ENCODE results near the gene NDUFS4. TPM values are rescaled to one million over a fixed set of nuclear protein-coding genes. Genes with fewer than 3 reads are reported as not detected.

Gene NDUFS4
- total and polyA plus RNA-seq, 2 experiments from 2014 or later, result 102 to 205 TPM

DNA sequence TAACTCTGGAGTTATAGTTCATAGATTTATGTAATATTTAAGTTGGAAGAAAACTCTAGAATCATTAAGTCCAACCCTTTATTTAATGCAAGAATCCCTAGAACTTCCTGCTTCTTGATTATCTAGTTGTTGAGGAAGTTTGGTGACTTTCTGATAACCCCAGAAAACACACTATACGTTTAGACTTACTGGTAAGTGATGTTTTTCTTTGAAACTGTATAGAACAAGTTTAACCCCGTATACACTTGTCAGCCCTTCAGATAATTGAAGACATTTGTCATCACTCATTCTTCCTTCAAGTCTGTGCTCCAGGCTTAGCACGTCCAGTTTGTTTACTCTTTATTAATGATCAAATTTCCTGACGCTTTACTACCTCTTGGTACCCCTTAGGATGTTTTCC lies 9.0 kb downstream of the NDUFS4 start:
- H3K27ac ChIP-seq, result no peak overlapping the region
- peaks cover 10% of the 10 kb centered on the region; the same call in 1 of the 2 replicates for H4K20me1 ChIP-seq (ENCODE audit: insufficient read depth)
- H3K4me1 ChIP-seq (ENCODE audit: insufficient read depth), result no peaks in the 10 kb centered on the region
- no peak overlapping the region for H3K9ac ChIP-seq
- no peaks in the 10 kb centered on the region for H3K27me3 ChIP-seq (replicated peaks; ENCODE audit: insufficient read depth)
- no peaks in the 10 kb centered on the region for H3K9me2 ChIP-seq (ENCODE audit: insufficient read depth)
- in situ Hi-C loops (cut with MboI), result no loop called here
- no peak overlapping the region for H2AFZ ChIP-seq
- H3K9me3 ChIP-seq (ENCODE audit: low read depth), result no peaks in the 10 kb centered on the region
- peaks cover 100% of the 10 kb centered on the region for H3K79me2 ChIP-seq (ENCODE audit: insufficient read depth)
- H3F3A ChIP-seq (ENCODE audit: insufficient read depth), result no peaks in the 10 kb centered on the region; the same call in 1 of the 2 replicates
- H3K36me3 ChIP-seq (ENCODE audit: low read depth), result no peaks in the 10 kb centered on the region
- no peak for DNase-seq
- no peak overlapping the region for H3K4me2 ChIP-seq (ENCODE audit: unreplicated experiment)
- no peak overlapping the region for H3K4me3 ChIP-seq
- TF ChIP-seq EZH2 (IDR thresholded peaks at IDR 0.05; ENCODE audit: insufficient read depth, poor library complexity, severe bottlenecking) (no peak), EZH2phosphoT487 (IDR thresholded peaks at IDR 0.05; ENCODE audit: insufficient read depth, low read depth) (no peak)
- WGBS, 2 experiments (ENCODE audit: low coverage in 1 of 2, low lambda C conversion rate in 2 of 2, missing lambda C conversion rate in 2 of 2), result 88 to 95% methylated on average over 4 of the region's 4 CpGs

- Histone ChIP-seq H3K4me1 (ENCODE audit: insufficient read depth) (no peaks in the 10 kb centered on the region), H3K4me3 (no peak overlapping the region), H3K27ac (no peak overlapping the region), H3K27me3 (replicated peaks; ENCODE audit: insufficient read depth) (no peaks in the 10 kb centered on the region), H3K79me2 (ENCODE audit: insufficient read depth) (peaks cover 100% of the 10 kb centered on the region), H3K9ac (no peak overlapping the region), H2AFZ (no peak overlapping the region), H4K20me1 (ENCODE audit: insufficient read depth) (peaks cover 10% of the 10 kb centered on the region; the same call in 1 of the 2 replicates), H3K9me2 (ENCODE audit: insufficient read depth) (no peaks in the 10 kb centered on the region), H3K4me2 (ENCODE audit: unreplicated experiment) (no peak overlapping the region), H3F3A (ENCODE audit: insufficient read depth) (no peaks in the 10 kb centered on the region; the same call in 1 of the 2 replicates), H3K36me3 (ENCODE audit: low read depth) (no peaks in the 10 kb centered on the region), H3K9me3 (ENCODE audit: low read depth) (no peaks in the 10 kb centered on the region)
- in situ Hi-C loops (cut with MboI), result no loop called here
- no peak for TF ChIP-seq EZH2 (IDR thresholded peaks at IDR 0.05; ENCODE audit: insufficient read depth, poor library complexity, severe bottlenecking)
- no peak for TF ChIP-seq EZH2phosphoT487 (IDR thresholded peaks at IDR 0.05; ENCODE audit: insufficient read depth, low read depth)
- no peak for DNase-seq
- 60 to 83% methylated on average over 1 of the region's 1 CpG for WGBS, 2 experiments (ENCODE audit: low coverage in 1 of 2, low lambda C conversion rate in 2 of 2, missing lambda C conversion rate in 2 of 2)
These were observed 11.0 kb downstream of the NDUFS4 start for GRCh38 chr5:53571403-53571802.

- Histone ChIP-seq H3K27me3 (replicated peaks; ENCODE audit: insufficient read depth) (no peaks in the 10 kb centered on the region), H3K9me2 (ENCODE audit: insufficient read depth) (no peaks in the 10 kb centered on the region), H3K9me3 (ENCODE audit: low read depth) (no peaks in the 10 kb centered on the region), H3K27ac (no peak overlapping the region), H2AFZ (no peak overlapping the region), H3K9ac (no peak overlapping the region), H3K36me3 (ENCODE audit: low read depth) (no peaks in the 10 kb centered on the region), H3K4me2 (ENCODE audit: unreplicated experiment) (no peak overlapping the region), H4K20me1 (ENCODE audit: insufficient read depth) (peaks cover 21% of the 10 kb centered on the region), H3K4me3 (no peak overlapping the region), H3K4me1 (ENCODE audit: insufficient read depth) (no peaks in the 10 kb centered on the region), H3K79me2 (ENCODE audit: insufficient read depth) (peaks cover 100% of the 10 kb centered on the region), H3F3A (ENCODE audit: insufficient read depth) (no peaks in the 10 kb centered on the region)
- WGBS, 2 experiments (ENCODE audit: low coverage in 1 of 2, low lambda C conversion rate in 2 of 2, missing lambda C conversion rate in 2 of 2), result 97% methylated on average over 3 of the region's 3 CpGs
- TF ChIP-seq EZH2 (IDR thresholded peaks at IDR 0.05; ENCODE audit: insufficient read depth, poor library complexity, severe bottlenecking) (no peak), EZH2phosphoT487 (IDR thresholded peaks at IDR 0.05; ENCODE audit: insufficient read depth, low read depth) (no peak)
- in situ Hi-C loops (cut with MboI), result no loop called here
- DNase-seq, result no peak
These were observed 14.7 kb downstream of the NDUFS4 start for GRCh38 chr5:53575101-53575500.

DNA sequence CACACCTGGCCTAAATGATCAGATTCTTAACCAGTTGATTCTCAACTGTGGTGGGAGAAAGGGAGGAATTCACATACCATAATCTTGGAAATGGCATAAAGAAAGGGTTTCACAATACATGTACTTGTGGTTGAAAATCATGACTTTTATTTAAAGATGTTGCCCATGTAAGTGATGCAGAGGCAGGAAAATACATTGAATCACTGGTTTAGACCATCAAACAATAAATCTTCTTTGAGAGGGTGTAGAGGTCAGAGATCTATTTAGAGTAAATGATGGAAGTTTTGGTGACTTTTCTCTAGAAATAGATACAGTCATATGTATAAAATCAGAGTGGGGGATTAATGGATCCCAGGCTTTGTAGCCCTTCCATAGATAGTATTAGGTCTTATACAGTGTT lies 15.4 kb downstream of the NDUFS4 start:
- H3K9ac ChIP-seq, result no peak overlapping the region
- TF ChIP-seq EZH2 (IDR thresholded peaks at IDR 0.05; ENCODE audit: insufficient read depth, poor library complexity, severe bottlenecking) (no peak), EZH2phosphoT487 (IDR thresholded peaks at IDR 0.05; ENCODE audit: insufficient read depth, low read depth) (no peak)
- no peaks in the 10 kb centered on the region for H3K27me3 ChIP-seq (replicated peaks; ENCODE audit: insufficient read depth)
- H3K4me3 ChIP-seq, result no peak overlapping the region
- no peaks in the 10 kb centered on the region for H3K4me1 ChIP-seq (ENCODE audit: insufficient read depth)
- H3F3A ChIP-seq (ENCODE audit: insufficient read depth), result no peaks in the 10 kb centered on the region
- in situ Hi-C loops (cut with MboI), result no loop called here
- H3K9me3 ChIP-seq (ENCODE audit: low read depth), result no peaks in the 10 kb centered on the region
- H4K20me1 ChIP-seq (ENCODE audit: insufficient read depth), result peaks cover 18% of the 10 kb centered on the region
- no peak overlapping the region for H3K4me2 ChIP-seq (ENCODE audit: unreplicated experiment)
- no peak for DNase-seq
- no peaks in the 10 kb centered on the region for H3K36me3 ChIP-seq (ENCODE audit: low read depth)
- no peak overlapping the region for H2AFZ ChIP-seq
- no peak overlapping the region for H3K27ac ChIP-seq
- H3K79me2 ChIP-seq (ENCODE audit: insufficient read depth), result peaks cover 100% of the 10 kb centered on the region
- H3K9me2 ChIP-seq (ENCODE audit: insufficient read depth), result no peaks in the 10 kb centered on the region

- in situ Hi-C loops (cut with MboI), result no loop called here
- 97 to 100% methylated on average over 2 of the region's 2 CpGs for WGBS, 2 experiments (ENCODE audit: low coverage in 1 of 2, low lambda C conversion rate in 2 of 2, missing lambda C conversion rate in 2 of 2)
These were observed 16.2 kb downstream of the NDUFS4 start for GRCh38 chr5:53576674-53577073.

More at GRCh38 chr5:53576674-53577073, 16.2 kb downstream of the NDUFS4 start:
- TF ChIP-seq EZH2 (IDR thresholded peaks at IDR 0.05; ENCODE audit: insufficient read depth, poor library complexity, severe bottlenecking) (no peak), EZH2phosphoT487 (IDR thresholded peaks at IDR 0.05; ENCODE audit: insufficient read depth, low read depth) (no peak)
- Histone ChIP-seq H3K4me3 (no peak overlapping the region), H3K27ac (no peak overlapping the region), H3K27me3 (replicated peaks; ENCODE audit: insufficient read depth) (no peaks in the 10 kb centered on the region), H3K9ac (no peak overlapping the region), H3K79me2 (ENCODE audit: insufficient read depth) (peaks cover 100% of the 10 kb centered on the region), H3K9me3 (ENCODE audit: low read depth) (no peaks in the 10 kb centered on the region), H3F3A (ENCODE audit: insufficient read depth) (no peaks in the 10 kb centered on the region), H2AFZ (no peak overlapping the region), H3K4me2 (ENCODE audit: unreplicated experiment) (no peak overlapping the region), H3K36me3 (ENCODE audit: low read depth) (no peaks in the 10 kb centered on the region), H3K4me1 (ENCODE audit: insufficient read depth) (no peaks in the 10 kb centered on the region), H3K9me2 (ENCODE audit: insufficient read depth) (no peaks in the 10 kb centered on the region), H4K20me1 (ENCODE audit: insufficient read depth) (peaks cover 18% of the 10 kb centered on the region)
- no peak for DNase-seq
